HG03095 (cell line): ENCODE data around the gene BEND3.
"Not testable (repeated sequence)": the region's sequence is repeated elsewhere in the genome, so short reads cannot be mapped to it uniquely, and the experiment has no call there.

Experiments
- ATAC-seq: cut with Tn5 transposase; IDR thresholded peaks from one replicate; pipeline ENCODE4 v1.9.1; 2021; ENCODE audit warnings: moderate library complexity; ENCODE audit not compliant: unreplicated experiment

BEND3 gene

DNA sequence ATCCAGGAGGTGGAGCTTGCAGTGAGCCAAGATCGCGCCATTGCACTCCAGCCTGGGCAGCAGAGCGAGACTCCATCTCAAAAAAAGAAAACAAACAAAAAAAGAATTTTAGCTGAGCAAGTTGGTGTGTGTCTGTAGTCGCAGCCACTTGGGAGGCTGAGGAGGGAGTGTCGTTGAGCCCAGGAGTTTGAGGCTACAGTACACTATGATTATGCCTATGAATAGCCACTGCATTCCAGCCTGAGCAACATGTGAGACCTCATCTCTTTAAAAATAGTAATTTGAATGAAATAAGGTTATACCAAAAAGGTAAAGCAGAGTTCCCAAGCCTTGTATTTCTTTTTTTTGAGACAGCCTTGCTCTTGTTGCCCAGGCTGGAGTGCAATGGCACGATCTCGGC is 67.5 kb downstream of the BEND3 start:
- no peak for ATAC-seq

DNA sequence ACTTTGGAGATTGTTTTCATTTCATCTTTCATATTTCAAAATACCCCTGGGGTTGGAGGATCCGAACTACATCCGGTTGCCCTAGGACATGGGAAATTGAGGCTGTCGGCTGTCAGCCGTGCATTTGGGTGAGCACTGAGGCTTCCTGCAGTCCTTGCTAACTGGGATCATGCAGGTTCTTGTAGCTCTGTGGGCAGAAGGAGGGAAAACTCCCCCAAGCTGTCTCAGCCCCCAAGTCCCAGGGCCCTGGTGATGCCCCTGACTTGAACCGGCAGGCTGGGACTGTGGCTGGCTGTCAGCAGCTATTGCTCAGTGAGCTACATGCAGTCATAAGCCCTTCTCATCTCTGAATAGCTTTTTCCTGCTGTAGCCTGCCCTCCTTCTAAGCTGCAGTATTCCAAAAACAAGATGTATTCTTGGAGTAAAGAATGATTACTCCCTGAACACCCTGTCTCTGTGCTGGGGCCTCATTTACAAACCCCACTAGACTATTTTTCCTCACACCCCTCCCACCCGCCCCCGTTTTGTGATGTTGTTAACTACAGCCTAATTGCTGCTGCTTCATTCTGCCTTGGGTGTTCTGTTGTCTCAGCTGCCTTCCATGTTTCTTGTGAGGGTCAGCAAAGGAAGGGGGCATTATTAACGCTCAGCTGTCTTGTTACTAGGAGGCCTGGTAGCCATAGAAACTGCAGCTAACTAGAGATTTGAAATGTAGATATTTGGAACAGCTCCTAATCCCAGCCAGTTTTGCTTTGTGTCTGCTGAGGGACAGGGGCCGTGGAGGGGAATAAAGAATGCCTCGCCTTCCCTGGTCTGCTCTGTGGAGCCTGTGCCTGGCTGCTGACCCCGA is 69.3 kb downstream of the BEND3 start:
- ATAC-seq: no peak

DNA sequence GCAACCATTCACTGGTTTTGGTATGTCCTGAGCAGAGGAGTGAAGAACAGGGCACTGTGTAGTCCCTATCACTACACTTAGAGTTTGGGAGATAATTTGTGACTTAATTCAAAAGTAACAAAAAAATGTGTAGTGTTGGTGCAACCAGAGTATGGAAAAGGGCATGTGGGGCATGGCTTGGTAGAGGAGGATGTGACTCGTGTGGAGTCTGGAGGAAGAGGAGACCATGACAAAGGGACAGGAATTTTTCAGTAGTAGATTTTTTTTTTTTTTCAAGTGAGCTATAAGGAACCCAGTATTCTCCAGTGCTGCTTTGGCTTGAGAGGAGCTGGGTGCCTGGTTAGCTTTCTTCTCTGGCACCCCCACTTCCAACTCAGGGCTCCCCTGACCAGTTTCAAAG is 82.2 kb downstream of the BEND3 start:
- no peak for ATAC-seq

DNA sequence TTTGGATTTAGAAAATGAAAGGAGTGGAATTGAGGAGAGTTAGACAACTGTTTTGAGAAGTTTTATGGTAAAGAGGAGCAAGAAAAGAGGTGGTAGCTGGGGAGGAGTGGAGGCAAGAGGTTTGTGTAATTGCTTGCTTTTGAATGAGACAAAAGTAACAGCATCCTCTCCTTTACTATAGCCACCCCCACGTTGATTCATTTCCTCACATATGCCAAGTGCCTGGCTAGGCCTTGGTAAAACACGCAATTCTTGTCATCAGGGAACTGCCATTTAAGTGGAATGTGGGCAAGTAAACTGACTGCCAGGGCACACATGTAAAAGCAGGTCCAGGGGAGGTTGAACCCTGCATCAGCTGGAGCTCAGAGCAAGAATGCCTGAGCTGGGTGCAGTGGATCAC is 83.3 kb downstream of the BEND3 start:
- ATAC-seq: no peak

DNA sequence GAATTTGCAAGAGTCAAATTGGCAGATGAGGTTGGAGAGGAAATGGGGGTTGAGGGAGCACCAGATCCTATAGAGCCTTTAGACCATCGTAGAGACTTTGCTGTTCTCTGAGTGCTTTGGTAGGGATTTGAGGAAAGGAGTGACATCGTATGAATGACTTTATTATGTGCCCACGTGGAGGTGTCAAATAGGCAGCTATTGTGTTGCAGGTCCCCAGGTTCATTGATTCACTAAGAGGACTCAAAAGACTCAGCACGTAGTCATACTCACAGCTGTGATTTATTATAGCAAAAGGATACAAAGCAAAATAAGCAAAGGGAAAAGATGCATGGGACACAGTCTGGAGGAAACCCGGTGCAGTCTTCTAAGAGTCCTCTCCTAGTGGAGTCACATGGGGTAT is 85.2 kb downstream of the BEND3 start:
- no peak for ATAC-seq

DNA sequence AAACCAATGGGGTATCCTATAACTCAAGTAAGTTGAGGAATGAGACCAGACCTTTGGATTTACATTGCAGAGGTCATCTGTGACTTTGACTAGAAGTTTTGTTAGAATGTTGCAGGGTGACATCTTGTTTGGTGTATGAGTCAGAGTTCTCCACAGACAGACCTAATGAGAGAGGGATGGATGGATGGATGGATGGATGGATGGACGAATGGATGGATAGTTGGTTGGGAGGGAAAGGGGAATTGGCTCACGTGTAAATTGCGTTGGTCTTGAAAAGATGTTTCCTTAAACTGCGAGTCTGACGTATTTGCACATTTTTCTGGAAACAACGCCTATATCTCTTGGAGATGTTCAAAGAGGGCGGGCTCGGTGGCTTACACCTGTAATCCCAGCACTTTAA is 88.3 kb downstream of the BEND3 start:
- ATAC-seq: no peak

DNA sequence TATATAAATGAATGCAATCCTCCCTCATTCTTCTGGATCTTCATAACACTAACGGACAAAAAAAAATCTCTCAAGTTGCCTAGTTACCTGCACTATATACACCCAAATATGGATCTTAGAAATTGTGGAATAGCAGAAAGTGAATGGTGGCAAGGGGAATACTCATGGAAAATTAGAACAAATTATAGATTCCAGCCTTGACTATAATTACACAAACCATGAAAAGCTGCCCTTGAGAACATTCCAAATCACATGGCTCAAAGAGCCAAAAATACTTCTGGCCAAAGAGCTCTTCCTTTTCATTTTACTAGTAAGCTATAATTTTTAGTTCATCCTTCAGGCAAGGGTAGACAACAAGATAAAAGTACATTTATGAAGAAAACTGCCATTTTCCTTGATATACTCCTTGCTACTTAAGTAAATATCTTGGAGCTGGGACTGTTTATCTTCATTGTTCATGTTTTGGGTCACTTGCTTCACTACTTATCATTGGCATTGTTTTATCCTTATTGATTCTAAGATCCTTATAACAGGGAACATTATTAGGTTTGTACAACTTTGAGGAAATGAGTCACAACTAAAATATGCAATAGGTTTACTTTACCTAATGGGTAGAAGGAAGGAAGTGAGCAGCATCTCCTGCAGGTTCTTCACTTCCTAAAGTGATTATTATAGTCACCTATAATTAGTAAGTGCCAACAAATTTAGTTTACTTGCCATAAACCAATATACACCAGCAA is 93.7 kb downstream of the BEND3 start:
- ATAC-seq: no peak

DNA sequence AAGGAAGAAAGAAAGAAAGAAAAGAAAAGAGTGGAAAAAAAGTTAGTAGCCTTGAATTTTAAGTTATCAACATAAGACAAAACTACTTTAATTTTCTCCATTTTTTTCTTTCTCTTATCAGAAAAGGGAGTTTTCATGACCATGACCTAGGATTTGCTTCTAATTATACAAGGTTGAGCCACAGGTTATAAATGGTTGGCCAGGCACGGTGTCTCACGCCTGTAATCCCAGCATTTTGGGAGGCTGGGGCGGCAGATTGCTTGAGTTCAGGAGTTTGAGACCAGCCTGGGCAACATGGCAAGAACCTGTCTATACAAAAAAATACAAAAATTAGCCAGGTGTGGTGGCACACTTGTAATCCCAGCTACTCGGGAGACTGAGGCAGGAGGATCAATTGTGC is 95.1 kb downstream of the BEND3 start:
- no peak for ATAC-seq

DNA sequence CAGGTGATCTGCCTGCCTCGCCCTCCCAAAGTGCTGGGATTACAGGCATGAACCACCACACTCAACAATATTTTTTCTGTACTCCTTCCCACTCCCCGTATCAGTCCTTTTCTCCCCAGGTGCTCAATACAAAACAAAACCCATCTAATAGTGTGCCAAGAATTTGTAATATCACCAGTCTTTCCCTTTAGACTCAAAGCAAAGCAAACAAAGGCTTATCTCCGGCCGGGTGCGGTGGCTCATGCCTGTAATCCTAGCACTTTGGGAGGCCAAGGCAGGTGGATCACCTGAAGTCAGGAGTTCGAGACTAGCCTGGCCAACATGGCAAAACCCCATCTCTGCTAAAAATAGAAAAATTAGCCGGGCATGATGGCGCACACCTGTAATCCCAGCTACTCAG is 95.7 kb downstream of the BEND3 start:
- not testable (repeated sequence) for ATAC-seq

DNA sequence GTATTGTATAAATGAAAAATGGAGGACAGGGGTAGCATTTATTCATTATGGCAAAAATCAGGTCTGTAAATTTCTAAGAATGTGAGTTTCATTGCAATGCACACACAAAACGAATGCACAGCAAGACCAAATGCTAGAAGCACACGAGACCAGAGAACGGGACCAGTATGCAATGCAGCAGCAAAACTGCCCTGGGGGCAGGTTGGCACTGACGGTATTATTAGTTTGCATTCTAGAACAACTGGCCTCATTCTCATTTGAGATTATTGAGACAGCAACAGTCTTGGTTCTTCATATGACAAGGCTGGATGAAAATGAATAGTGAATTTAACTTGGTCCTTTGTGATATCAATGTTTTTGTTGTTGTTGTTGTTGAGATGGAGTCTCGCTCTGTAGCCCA is 96.3 kb downstream of the BEND3 start:
- ATAC-seq: no peak
